Measurements from ENCODE around the gene ZGPAT.

The ZGPAT gene

GRCh38 chr20:63751471-63752271, 43.8 kb downstream of the ZGPAT start:
- peak overlapping the region; percentile 95 for H3K27ac Mint-ChIP-seq
- peak overlapping the region; percentile 33 for H3K4me3 Mint-ChIP-seq
- H3K36me3 Mint-ChIP-seq: no peaks in the 10 kb centered on the region
- H3K4me1 Mint-ChIP-seq: peaks cover 36% of the 10 kb centered on the region
- CTCF ChIA-PET: interaction anchor here (1.3 to 2.2 kb wide), 2 partner anchors 11 to 35 kb away, joined by 5 to 7 read pairs; no protein-coding TSS in a partner anchor
- no peaks in the 10 kb centered on the region for H3K9me3 Mint-ChIP-seq
- H3K27me3 Mint-ChIP-seq: peaks cover 31% of the 10 kb centered on the region
- peak; percentile 48 for DNase-seq

- Mint-ChIP-seq H3K36me3 (no peaks in the 10 kb centered on the region), H3K4me1 (peaks cover 45% of the 10 kb centered on the region), H3K27me3 (peaks cover 38% of the 10 kb centered on the region), H3K4me3 (no peak overlapping the region), H3K27ac (peak overlapping the region; percentile 71), H3K9me3 (no peaks in the 10 kb centered on the region)
- CTCF ChIA-PET: no interaction called here
- DNase-seq: no peak
Measured at GRCh38 chr20:63752411-63753101, 44.7 kb downstream of the ZGPAT start.

GRCh38 chr20:63753381-63753780, 45.5 kb downstream of the ZGPAT start:
- no peak overlapping the region for H3K4me3 Mint-ChIP-seq
- H3K27me3 Mint-ChIP-seq: peaks cover 45% of the 10 kb centered on the region
- DNase-seq: no peak
- no peaks in the 10 kb centered on the region for H3K9me3 Mint-ChIP-seq
- H3K36me3 Mint-ChIP-seq: no peaks in the 10 kb centered on the region
- CTCF ChIA-PET: no interaction called here
- peak overlapping the region; percentile 19 for H3K27ac Mint-ChIP-seq
- peaks cover 45% of the 10 kb centered on the region for H3K4me1 Mint-ChIP-seq

DNA sequence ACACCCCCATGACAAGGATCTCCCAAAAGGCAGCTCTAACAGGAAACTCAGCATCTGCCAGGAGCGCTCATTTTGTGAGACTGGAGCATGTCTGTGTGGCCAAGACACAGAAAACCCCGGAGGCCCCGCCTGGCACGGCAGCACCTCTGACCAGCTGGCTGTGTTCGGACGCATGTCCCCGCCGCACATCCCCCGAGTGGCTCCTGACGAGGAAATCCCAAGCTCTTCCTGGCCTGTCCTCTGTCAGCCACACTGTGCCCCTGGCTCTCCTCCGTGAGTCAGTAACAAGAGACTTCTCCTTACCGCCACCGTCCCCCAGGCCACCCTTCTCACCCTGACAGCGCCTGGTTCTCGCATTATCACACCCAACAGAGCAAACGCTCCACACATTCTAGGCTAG, 46.2 kb downstream of the ZGPAT start:
- CTCF ChIA-PET: no interaction called here
- Mint-ChIP-seq H3K27ac (no peak overlapping the region), H3K9me3 (no peaks in the 10 kb centered on the region), H3K36me3 (no peaks in the 10 kb centered on the region), H3K4me1 (peaks cover 43% of the 10 kb centered on the region), H3K4me3 (no peak overlapping the region), H3K27me3 (peaks cover 50% of the 10 kb centered on the region)
- no peak for DNase-seq

DNA sequence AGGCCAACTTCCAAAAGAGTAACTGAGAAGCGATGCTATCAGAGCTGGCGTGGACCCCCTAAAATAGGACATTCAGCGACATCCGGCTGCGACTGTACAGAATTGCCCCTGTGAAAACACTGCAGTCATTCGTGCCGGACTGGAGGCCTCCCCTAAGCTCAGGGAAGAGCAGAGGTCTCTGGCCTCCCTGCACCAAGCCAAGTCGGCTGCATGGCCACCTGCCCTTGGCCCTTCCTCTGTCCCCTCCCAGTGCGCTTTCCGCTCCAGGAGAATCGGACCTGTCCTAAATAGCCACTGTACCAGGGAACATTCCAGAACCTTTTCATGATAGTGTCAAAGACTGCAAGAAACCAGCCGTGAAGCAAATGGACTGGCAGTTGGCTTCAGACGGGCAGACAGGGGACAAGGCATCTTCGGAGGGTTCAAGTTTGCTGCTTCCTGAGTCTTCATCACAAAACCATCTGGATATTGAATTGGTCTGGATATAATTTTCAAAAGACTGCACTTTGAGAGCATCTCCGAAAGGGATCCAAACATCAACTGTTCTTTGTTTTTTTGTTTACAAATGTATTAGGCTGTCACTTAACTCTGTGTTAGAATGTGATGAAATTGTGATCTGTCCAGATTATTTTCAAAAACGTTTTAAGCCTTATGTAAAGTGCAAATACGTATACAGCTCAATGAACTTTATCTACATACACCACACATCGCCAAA, 48.3 kb downstream of the ZGPAT start:
- no peaks in the 10 kb centered on the region for H3K9me3 Mint-ChIP-seq
- H3K27me3 Mint-ChIP-seq: peaks cover 55% of the 10 kb centered on the region
- peaks cover 28% of the 10 kb centered on the region for H3K4me1 Mint-ChIP-seq
- CTCF ChIA-PET: interaction anchor here (1.1 kb wide), 1 partner anchor 15 kb away, joined by 4 read pairs; no protein-coding TSS in a partner anchor
- DNase-seq: no peak
- H3K4me3 Mint-ChIP-seq: no peak overlapping the region
- H3K27ac Mint-ChIP-seq: no peak overlapping the region
- no peaks in the 10 kb centered on the region for H3K36me3 Mint-ChIP-seq

DNA sequence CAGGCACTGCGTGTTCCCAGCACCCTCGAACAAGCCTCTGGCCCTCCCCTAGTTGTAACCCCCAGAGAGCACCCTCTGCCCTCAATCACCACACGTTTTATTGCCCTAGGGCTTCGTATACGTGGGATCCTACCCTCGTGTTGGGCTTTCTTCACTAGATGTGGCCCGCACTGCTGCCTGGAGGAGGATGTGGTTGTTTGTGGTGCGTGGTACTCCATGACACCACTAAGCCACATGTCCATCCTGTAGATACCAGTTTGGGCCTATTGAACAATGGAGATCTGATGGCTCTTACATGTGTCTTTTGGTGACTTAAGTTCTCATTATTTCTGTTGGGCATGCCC, 48.8 kb downstream of the ZGPAT start:
- no peaks in the 10 kb centered on the region for H3K9me3 Mint-ChIP-seq
- H3K4me1 Mint-ChIP-seq: peaks cover 25% of the 10 kb centered on the region
- peaks cover 55% of the 10 kb centered on the region for H3K27me3 Mint-ChIP-seq
- CTCF ChIA-PET: no interaction called here
- no peak overlapping the region for H3K4me3 Mint-ChIP-seq
- no peaks in the 10 kb centered on the region for H3K36me3 Mint-ChIP-seq
- H3K27ac Mint-ChIP-seq: no peak overlapping the region
- DNase-seq: peak; percentile 70

DNA sequence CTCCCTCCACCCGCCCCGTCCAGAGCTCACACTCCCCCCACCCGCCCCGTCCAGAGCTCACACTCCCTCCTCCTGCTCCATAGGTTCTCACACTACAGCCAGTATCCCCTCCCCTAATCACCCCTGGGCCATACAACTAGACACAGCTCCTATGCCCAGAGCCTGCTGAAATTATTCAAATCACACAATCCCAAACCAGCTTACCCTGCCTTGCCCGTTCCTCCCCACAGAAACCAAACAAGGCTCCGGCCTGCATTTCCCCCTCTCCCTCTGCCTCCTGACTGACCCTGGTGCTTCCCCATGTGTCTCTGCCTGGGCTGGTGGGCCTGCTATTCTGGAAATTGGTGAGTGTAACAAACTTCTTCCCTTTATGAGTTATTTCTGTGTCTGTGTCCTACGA, 50.3 kb downstream of the ZGPAT start:
- DNase-seq: no peak
- Mint-ChIP-seq H3K4me3 (no peak overlapping the region), H3K4me1 (peaks cover 20% of the 10 kb centered on the region), H3K27me3 (peaks cover 57% of the 10 kb centered on the region), H3K36me3 (no peaks in the 10 kb centered on the region), H3K27ac (peak overlapping the region; percentile 45), H3K9me3 (no peaks in the 10 kb centered on the region)
- CTCF ChIA-PET: no interaction called here

DNA sequence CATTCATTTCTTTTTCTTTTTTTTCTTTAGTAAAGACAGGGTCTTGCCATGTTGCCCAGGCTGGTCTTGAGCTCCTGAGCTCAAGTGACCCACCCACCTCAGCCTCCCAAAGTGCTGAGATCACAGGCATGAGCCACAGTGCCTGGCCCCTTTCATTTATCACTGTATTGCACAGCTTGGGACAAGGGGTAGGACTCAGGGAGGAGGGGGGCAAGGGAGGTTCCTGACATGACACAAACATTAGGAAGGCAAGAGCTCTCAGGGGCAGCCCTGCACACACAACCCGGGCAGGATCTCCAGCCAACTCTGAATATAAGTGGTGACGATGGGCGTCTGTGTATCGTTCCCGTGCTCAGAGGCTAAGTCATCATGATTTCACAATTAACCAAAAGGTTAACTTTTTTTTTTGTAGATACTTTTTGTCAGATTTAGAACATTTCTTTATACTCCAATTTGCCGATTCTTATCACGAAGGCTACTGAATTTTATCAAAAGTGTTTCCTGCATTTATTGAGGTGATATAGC, 51.6 kb downstream of the ZGPAT start:
- H3K4me3 Mint-ChIP-seq: no peak overlapping the region
- CTCF ChIA-PET: no interaction called here
- DNase-seq: no peak
- peaks cover 50% of the 10 kb centered on the region for H3K27me3 Mint-ChIP-seq
- H3K9me3 Mint-ChIP-seq: no peaks in the 10 kb centered on the region
- H3K36me3 Mint-ChIP-seq: no peaks in the 10 kb centered on the region
- peaks cover 20% of the 10 kb centered on the region for H3K4me1 Mint-ChIP-seq
- H3K27ac Mint-ChIP-seq: no peak overlapping the region

- H3K27me3 Mint-ChIP-seq: peaks cover 38% of the 10 kb centered on the region
- no peak overlapping the region for H3K4me3 Mint-ChIP-seq
- H3K27ac Mint-ChIP-seq: no peak overlapping the region
- DNase-seq: no peak
- CTCF ChIA-PET: no interaction called here
- H3K9me3 Mint-ChIP-seq: no peaks in the 10 kb centered on the region
- no peaks in the 10 kb centered on the region for H3K4me1 Mint-ChIP-seq
- H3K36me3 Mint-ChIP-seq: no peaks in the 10 kb centered on the region
Measured at GRCh38 chr20:63765082-63765873, 57.4 kb downstream of the ZGPAT start.

- no peak overlapping the region for H3K27ac Mint-ChIP-seq
- CTCF ChIA-PET: no interaction called here
Measured at GRCh38 chr20:63765902-63766301, 58.1 kb downstream of the ZGPAT start.

GRCh38 chr20:63766695-63767426, 59.0 kb downstream of the ZGPAT start:
- Mint-ChIP-seq H3K27me3 (peaks cover 38% of the 10 kb centered on the region), H3K4me1 (no peaks in the 10 kb centered on the region), H3K9me3 (no peaks in the 10 kb centered on the region), H3K4me3 (no peak overlapping the region), H3K27ac (no peak overlapping the region), H3K36me3 (no peaks in the 10 kb centered on the region)
- CTCF ChIA-PET: interaction anchor here (1.4 kb wide), 1 partner anchor 20 kb away, joined by 3 read pairs; no protein-coding TSS in a partner anchor
- DNase-seq: no peak

More at GRCh38 chr20:63765902-63766301, 58.1 kb downstream of the ZGPAT start:
- no peaks in the 10 kb centered on the region for H3K9me3 Mint-ChIP-seq
- H3K36me3 Mint-ChIP-seq: no peaks in the 10 kb centered on the region
- no peak for DNase-seq
- H3K4me3 Mint-ChIP-seq: no peak overlapping the region
- peaks cover 38% of the 10 kb centered on the region for H3K27me3 Mint-ChIP-seq
- H3K4me1 Mint-ChIP-seq: no peaks in the 10 kb centered on the region

DNA sequence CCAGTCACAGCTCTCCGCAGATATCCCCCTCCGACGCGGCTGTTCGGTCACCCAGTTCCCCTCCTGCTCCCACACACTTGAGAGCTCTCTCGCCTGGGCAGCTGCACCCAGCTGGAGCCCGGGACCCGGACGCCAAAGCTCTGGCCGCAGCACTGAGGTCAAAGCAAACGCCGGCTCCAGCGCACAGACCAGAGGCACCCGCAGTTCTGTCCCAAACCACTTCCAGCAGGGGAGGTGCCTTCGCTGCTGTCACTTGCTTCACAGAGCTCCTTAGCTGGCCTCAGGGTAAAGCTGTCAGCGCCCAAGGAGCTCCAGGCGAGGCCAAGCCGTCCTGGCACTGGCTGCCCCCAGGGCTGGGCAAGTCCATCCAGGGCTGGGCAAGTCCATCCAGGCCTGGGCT, 59.6 kb downstream of the ZGPAT start:
- peaks cover 33% of the 10 kb centered on the region for H3K27me3 Mint-ChIP-seq
- DNase-seq: no peak
- no peak overlapping the region for H3K4me3 Mint-ChIP-seq
- CTCF ChIA-PET: interaction anchor here (1.4 kb wide), 1 partner anchor 19 kb away, joined by 3 read pairs; no protein-coding TSS in a partner anchor
- no peaks in the 10 kb centered on the region for H3K9me3 Mint-ChIP-seq
- H3K4me1 Mint-ChIP-seq: no peaks in the 10 kb centered on the region
- H3K36me3 Mint-ChIP-seq: no peaks in the 10 kb centered on the region
- H3K27ac Mint-ChIP-seq: no peak overlapping the region

- H3K9me3 Mint-ChIP-seq: no peaks in the 10 kb centered on the region
- H3K4me1 Mint-ChIP-seq: no peaks in the 10 kb centered on the region
- DNase-seq: no peak
- CTCF ChIA-PET: interaction anchor here (1.4 kb wide), 1 partner anchor 19 kb away, joined by 3 read pairs; no protein-coding TSS in a partner anchor
- H3K4me3 Mint-ChIP-seq: no peak overlapping the region
- H3K27ac Mint-ChIP-seq: no peak overlapping the region
- H3K36me3 Mint-ChIP-seq: no peaks in the 10 kb centered on the region
- H3K27me3 Mint-ChIP-seq: peaks cover 29% of the 10 kb centered on the region
Measured at GRCh38 chr20:63767886-63768285, 60.0 kb downstream of the ZGPAT start.
